ENCODE measurements around the gene ALG3.

The ALG3 gene

DNA sequence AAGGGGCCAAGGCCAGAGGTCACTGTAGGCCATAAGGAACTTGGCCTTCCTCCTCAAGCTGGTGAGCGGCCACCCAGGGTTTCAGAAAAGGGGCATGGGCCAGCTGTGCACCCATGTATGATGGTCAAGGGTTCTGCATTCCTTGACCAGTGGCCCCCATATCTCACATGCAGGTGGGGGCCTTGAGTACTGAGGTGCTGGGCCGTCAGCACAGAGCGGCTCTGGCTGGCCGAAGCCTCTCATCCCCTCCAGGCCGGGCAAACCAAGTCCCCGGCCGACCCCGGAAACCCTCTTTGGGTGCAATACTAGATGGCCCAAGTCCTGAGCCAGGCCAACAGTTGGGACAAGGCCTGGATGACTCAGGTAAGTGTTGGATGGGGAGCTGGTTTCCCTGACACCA is 9.5 kb downstream of the ALG3 start:
- TF ChIP-seq, protein P1, sequence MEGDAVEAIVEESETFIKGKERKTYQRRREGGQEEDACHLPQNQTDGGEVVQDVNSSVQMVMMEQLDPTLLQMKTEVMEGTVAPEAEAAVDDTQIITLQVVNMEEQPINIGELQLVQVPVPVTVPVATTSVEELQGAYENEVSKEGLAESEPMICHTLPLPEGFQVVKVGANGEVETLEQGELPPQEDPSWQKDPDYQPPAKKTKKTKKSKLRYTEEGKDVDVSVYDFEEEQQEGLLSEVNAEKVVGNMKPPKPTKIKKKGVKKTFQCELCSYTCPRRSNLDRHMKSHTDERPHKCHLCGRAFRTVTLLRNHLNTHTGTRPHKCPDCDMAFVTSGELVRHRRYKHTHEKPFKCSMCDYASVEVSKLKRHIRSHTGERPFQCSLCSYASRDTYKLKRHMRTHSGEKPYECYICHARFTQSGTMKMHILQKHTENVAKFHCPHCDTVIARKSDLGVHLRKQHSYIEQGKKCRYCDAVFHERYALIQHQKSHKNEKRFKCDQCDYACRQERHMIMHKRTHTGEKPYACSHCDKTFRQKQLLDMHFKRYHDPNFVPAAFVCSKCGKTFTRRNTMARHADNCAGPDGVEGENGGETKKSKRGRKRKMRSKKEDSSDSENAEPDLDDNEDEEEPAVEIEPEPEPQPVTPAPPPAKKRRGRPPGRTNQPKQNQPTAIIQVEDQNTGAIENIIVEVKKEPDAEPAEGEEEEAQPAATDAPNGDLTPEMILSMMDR (IDR thresholded peaks at IDR 0.05; ENCODE audit: control insufficient read depth, extremely low read depth, insufficient read depth), result no peak
- no peak for DNase-seq (ENCODE audit: low read depth)
- no peak overlapping the region for H3K4me3 ChIP-seq (ENCODE audit: low read depth, low read length)

DNA sequence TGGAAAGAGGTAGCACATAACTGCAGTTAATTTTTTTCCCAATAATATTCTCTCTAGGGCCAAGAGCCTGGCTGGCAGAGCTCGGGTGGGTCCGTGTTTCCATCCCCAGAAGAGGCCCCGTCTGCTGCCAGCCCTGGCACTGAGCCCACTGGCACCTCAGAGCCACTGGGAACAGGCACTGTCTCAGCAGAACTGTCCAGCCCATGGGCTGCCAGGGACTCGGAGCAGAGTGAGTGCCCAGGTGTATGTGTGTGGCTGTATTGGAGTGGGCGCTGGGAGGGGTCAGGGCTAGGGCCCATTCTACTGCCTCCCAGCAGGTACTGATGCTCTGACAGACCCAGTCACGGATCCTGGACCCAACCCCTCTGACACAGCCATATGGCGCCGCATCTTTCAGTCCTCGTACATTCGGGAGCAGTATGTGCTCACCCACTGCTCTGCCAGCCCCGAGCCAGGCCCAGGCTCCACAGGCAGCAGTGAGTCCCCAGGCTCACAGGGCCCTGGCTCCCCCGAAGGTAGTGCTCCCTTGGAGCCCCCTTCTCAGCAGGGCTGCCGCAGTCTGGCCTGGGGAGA is 10.4 kb downstream of the ALG3 start:
- TF ChIP-seq, protein P1 (IDR thresholded peaks at IDR 0.05; ENCODE audit: control insufficient read depth, extremely low read depth, insufficient read depth), result no peak
- no peak for DNase-seq (ENCODE audit: low read depth)
- H3K4me3 ChIP-seq (ENCODE audit: low read depth, low read length), result no peak overlapping the region

DNA sequence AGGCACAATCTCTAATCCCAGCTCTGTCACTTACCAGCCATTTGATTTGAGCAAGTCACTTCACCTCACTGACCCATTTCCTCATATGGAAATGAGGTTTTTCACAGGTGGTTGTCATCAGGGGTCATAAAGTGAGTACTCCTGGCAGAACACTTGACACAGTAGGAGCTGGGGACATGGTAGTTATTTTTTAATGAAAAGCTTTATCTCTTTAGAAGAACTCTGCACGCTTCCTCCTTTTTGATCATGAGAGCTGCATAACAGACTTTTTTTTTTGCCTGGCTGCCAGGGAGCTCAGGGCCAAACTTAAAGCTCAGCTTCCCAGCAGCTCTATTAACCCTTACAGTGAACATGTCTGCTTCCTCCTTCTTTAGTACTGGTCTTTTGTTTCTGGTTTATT is 11.0 kb downstream of the ALG3 start:
- H3K4me3 ChIP-seq (ENCODE audit: low read depth, low read length), result no peak overlapping the region
- DNase-seq (ENCODE audit: low read depth), result no peak
- TF ChIP-seq, protein P1 (IDR thresholded peaks at IDR 0.05; ENCODE audit: control insufficient read depth, extremely low read depth, insufficient read depth), result no peak

DNA sequence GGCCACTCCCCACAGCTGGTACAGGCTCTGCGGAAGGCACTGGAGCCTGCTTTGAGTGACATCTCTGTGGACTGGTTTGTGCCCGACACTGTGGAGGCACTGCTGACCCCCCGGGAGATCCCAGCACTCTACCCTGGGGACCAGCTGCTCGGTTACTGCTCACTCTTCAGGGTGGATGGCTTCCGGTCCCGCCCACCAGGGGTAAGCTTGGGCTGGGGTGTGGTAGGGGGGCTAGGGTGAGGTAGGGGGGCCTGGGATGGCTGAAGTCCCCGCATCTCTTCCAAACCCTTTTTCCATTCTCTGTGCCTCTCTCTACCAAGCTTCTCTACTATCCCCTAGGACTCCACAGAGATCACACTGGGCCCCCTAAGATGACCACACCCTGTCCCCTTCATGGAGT is 11.6 kb downstream of the ALG3 start:
- TF ChIP-seq, protein P1 (IDR thresholded peaks at IDR 0.05; ENCODE audit: control insufficient read depth, extremely low read depth, insufficient read depth), result no peak
- no peak for DNase-seq (ENCODE audit: low read depth)
- no peak overlapping the region for H3K4me3 ChIP-seq (ENCODE audit: low read depth, low read length)

DNA sequence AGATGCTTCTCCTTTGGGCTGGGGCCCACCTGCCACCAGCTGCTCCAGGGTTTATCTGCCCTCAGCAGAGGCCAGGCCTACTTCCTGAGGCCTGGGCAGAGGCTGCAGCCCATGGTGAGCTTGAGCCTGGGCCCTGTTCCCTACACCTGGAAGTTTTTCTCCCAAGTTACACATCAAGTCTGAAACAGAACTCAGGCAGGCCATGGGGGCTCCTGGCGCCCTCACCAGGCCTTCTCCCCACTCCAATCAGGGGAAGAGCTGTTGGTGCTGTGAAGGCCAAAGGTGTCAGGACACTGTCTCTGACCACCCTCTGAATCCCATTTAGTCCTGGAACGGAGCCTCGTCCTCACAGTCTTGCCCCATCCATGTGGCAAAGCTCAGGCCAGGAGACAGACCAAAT is 12.1 kb downstream of the ALG3 start:
- no peak for DNase-seq (ENCODE audit: low read depth)
- no peak overlapping the region for H3K4me3 ChIP-seq (ENCODE audit: low read depth, low read length)
- TF ChIP-seq, protein P1 (IDR thresholded peaks at IDR 0.05; ENCODE audit: control insufficient read depth, extremely low read depth, insufficient read depth), result no peak

DNA sequence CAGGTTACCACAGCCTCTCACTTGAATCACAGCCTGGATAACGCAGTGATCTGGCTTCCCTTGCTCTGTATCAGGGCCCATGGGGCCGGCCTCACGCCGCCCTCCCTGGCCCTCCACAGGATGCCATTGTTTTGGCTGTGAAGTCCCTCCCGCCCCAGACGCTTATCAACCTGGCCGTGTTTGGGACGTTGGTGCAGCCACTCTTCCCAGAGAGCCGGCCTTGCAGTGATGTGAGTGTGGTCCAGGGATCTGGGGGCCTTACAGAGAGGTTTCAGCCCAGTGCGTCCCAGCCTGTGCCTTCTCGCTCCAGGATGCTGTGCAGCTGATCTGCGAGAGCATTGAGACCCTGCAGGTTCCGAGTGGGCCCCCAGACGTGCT is 12.7 kb downstream of the ALG3 start:
- TF ChIP-seq, protein P1 (IDR thresholded peaks at IDR 0.05; ENCODE audit: control insufficient read depth, extremely low read depth, insufficient read depth), result no peak
- H3K4me3 ChIP-seq (ENCODE audit: low read depth, low read length), result no peak overlapping the region
- DNase-seq (ENCODE audit: low read depth), result no peak

DNA sequence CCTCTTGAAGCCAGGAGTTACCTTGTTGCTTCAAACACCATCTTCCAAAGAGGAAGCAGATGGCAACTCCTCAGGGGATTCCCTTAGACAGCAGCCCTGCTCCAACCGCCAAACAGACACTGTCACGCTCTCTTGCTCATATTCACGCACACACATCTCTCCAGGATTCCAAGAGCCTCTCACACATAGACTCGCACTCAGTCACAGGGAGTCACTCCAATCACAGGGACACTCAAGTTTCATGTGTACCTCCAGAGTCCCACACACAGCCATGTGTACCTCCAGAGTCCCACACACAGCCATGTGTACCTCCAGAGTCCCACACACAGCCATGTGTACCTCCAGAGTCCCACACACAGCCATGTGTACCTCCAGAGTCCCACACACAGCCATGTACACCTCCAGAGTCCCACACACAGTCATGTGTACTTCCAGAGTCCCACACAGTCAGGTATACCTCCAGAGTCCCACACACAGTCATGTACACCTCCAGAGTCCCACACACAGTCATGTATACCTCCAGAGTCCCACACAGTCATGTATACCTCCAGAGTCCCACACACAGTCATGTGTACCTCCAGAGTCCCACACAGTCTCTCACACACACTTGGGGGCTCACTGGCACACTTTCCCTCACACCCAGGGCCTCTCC is 13.3 kb downstream of the ALG3 start:
- TF ChIP-seq, protein P1 (IDR thresholded peaks at IDR 0.05; ENCODE audit: control insufficient read depth, extremely low read depth, insufficient read depth), result no peak
- H3K4me3 ChIP-seq (ENCODE audit: low read depth, low read length), result no peak overlapping the region
- DNase-seq (ENCODE audit: low read depth), result no peak

Data from LNCaP clone FGC (cell line).